ENCODE data around the gene RHOV. TPM values are rescaled to one million over a fixed set of nuclear protein-coding genes. Genes with fewer than 3 reads are reported as not detected.
"Not testable (repeated sequence)": the region's sequence is repeated elsewhere in the genome, so short reads cannot be mapped to it uniquely, and the experiment has no call there.

Gene RHOV
- total RNA-seq, 1 donor from 2014 or later = not detected

DNA sequence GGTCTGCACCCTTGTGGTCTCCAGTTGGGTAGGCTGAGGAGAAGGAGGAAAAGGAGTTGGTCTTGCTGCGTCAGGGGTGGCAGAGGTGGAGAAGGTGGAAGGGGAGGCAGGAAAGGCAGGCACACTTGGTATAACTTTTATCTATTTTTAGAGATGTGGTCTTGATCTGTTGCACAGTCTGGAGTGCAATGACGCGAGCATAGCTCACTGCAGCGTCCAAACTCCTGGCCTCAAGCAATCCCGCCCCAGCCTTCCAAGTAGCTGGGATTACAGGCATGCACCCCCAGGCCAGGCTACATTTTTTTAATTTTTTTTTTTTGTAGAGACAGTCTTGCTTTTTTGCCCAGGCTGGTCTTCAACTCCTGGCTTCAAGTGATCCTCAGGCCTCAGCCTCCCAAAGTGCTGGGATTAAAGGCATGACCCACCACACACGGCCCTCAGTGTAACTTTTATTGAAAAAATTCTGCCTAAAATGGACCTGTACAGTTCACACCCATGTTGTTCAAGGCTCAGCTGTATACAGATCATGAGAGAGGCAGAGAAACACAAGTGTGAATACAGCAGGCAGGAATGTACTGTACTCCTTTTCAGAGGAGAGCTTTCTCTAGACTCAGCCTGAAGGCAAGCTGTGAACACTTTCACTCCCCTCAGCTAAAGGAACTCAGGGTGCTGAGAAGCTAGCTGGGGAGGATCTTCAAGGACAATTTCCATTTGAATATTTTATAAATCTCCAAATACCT, 2.1 kb upstream of the RHOV start:
- DNase-seq (ENCODE audit: low read depth in 2 of 2) = no peak

DNA sequence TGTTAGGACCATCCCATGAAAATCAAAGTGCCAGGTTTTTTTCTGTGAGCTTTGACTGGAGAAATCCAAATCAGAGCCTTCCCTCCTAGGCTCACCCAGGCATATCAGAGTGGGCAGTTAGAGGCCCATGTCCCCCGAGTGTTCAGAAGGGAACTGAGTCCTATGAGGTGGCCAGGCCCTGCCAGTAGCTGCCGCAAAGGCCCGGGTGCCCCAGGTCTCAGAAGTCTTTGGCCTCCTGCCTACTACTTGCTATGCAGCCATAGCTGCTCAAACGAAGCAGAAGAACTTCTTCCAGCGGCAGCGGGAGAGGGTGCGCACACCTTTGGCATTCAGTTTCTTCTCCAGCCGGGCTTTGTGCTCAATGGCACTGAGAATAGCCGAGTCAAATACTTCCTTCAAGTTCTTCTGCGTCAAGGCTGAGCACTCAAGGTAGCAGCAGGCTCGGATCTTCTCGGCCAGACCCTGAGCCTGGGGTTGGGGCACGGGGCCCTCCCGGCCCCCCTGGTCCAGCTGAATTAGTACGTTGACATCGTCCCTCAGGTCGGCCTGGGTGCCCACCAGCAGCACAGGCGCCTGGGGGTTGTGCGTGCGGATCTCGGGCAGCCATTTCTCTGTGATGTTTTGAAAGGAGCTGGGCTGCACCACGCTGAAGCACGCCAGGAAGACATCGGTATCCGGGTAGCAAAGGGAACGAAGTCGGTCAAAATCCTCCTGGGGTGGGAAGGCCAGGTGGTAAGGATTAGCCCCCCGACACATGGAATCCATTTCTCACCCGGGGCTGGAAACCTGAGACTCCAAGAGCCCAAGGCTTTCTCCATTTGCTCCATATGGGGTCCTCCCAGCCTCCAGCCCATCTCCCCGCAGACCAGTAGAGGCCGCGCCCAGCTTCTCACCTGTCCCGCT, 992 bp downstream of the RHOV start:
- no peak for DNase-seq (ENCODE audit: low read depth in 2 of 2)

DNA sequence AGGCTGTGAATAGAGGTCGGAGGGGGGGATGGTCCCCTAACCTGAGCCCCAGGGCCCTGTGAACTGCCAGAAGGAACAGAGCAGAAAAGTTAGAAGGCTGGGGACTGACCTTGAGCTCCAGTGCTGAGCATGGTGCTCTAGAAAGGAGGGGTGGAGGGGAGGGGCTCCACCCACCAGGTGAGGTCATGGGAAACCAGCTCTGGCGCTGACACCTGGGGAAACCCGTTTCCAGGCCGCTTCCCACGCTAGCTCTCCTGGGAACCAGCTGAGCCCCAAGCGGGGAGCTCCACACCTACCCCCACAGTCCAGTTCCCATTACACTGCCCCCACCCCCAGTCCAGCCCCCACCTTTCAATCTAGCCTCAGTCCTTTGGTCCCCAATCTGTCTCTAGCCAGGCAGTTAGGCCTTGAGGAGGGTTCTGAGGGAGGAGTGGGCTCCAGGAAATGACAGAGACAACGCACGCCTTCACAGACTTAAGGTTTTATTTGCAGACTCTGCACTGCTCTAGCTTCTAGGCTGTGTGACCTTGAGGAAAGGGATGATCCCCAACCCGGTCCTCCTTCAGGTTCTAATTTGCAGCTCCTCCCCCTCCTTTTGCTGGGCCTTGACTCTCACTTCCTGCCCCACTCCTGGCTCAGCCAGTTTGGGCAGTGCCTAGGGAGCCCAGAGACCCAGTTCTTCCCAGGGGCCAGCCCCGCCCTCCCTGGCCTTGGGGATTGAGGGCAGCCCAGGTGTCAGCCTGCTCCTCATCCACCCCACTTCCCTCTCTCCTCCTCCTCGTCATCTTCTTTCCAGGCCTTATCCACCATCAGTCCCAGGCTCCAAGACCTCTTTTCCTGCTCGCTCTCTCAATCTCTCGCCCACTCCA, 2.1 kb downstream of the RHOV start:
- DNase-seq (ENCODE audit: low read depth in 2 of 2) = no peak

DNA sequence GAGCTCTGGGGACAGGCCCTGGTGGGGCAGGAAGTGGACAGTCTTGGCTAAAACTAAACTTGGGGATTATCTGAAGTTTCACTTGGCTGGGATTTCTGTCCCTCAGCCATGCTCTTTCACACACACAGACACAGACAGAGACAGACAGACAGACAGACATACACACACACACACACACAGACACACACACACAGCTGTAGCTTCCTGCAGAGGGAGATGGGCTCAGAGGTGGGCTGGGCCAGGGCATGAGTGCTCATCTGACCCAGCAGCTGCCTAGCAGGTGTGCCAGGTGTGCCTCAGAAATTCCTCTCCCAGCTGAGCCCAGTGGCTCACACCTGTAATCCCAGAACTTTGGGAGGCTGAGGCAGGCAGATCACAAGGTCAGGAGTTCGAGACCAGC, 3.3 kb downstream of the RHOV start:
- no peak for DNase-seq (ENCODE audit: low read depth in 2 of 2)

DNA sequence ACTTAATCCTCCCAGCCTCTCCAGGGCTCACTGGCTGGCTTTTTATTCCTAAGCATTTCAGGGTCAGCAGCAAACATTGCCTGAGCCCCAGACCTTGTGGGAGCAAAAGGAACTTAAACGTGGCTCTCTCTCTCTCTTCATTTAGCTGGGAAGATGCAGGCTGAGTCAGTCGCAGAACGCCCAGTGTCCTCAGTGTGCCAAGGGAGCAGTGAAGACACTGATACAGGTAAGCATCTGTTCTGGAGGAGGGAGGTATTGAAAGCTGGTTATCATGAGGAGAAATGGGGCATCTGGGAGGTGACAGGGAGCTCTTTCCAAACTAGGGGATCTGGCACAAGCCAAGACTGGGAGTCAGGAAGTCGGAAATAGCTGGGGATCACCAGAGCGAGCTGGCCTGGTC, 4.3 kb downstream of the RHOV start:
- DNase-seq (ENCODE audit: low read depth in 2 of 2) = no peak

DNA sequence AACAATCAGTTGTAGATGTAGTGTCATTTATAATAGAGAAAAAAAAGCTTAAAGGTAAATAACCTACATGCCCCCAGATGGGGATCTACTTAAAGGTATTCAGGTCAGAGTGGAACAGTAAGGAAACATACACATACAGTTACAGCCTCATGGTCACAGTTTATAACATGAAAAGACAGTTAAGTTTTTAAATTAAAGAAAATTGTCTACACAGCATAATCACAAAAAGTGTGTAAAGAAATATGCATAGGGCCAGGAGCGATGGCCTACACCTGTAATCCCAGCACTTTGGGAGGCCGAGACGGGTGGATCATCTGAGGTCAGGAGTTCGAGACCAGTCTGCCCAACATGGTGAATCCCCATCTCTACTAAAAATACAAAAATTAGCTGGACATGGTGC, 6.8 kb downstream of the RHOV start:
- no peak for DNase-seq (ENCODE audit: low read depth in 2 of 2)

DNA sequence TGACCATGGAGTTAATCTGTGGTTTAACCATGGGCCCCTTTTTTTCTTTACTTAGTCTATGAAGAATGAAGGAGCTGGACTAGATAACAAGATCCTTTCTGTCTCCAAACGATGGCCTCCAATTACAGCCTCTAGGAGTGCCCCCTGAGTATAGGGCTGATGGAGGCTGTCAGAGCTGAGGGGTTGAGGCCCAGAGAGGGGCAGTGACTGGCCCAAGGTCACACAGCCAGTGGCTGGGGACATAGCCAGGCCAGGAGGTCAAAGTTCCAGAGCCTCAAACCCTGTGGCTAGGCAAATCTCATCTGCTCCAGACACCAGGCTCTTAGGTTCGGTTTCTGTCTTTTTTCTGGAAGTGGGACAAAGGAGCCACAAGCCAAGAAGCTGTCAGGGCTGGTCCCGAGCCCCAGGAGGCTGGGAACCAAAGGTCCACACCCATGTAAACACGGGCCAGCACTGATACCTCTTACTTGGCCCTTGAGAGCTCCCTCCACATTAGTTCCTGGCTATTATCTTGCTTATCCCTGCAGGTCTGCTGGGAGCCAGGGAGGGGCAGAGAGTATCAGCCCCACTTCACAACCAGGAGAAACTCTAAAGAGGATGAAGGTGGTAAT, 10.3 kb downstream of the RHOV start:
- no peak for DNase-seq (ENCODE audit: low read depth in 2 of 2)

DNA sequence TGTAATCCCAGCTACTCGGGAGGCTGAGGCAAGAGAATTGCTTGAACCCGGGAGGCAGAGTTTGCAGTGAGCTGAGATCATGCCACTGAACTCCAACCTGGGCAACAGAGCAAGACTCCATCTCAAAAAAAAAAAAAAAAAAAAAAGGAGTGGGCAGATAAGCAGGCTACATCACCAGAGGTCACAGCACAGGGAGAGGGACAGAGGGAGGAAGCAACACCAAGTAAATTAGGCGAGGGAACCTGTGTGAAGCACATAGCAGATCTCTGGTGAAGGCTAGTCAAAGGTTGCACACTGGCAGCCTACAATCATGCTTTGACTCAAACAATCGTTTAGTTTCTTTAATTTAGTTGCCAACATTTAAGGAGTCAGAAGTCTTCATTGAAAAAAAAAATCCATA, 12.9 kb downstream of the RHOV start:
- DNase-seq (ENCODE audit: low read depth in 2 of 2) = not testable (repeated sequence)

DNA sequence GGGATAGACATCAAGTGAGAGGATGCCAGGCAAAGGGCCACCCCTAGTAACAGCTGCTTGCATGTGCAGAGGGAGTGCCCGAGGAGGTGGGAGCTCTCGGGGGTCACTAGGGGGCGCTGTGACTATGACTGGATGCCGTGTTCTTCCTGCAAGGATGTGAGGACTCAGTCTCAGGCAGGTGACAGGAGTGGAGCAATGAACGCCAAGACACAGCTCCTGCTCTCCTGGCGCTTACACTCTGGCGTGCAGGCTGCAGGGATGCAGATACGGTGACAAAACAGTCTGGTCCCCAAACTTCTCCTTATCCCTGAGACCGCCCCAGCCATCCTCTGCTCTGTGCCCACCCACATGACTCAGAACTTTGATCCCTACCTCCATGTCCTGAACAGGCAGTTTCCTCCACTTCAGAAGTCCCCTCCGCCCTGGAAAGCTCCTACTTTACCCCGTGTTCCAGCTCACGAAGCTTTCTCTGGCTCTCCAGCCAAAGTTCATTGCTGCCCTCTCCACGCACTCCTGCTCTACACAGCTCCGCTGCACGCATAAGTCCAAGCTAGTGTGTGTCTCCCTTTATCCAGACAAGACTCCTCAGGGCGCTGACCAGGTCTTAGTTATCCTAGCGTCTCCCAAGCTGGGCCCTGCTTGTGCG, 14.7 kb downstream of the RHOV start:
- DNase-seq (ENCODE audit: low read depth in 2 of 2) = peak; percentile 82 to 83

DNA sequence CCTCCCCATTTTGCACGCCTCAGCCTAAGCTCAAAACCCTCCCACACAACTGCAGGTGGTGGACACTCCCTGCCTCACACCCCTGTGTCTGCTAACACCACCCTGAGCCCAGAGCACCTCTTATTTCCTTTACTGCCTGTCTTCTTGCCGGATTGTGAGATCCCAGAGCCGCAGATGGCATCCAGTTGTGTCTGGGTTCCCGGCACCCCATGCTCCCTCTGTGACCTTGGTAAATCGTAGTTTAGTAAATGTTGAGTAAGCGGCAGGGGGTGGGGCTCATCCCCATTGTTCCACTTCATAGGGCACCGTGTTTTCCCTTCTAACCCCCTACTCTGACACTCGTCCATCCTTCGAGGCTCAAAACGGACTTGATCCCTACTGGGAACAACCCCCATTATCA, 15.3 kb downstream of the RHOV start:
- no peak for DNase-seq (ENCODE audit: low read depth in 2 of 2)

DNA sequence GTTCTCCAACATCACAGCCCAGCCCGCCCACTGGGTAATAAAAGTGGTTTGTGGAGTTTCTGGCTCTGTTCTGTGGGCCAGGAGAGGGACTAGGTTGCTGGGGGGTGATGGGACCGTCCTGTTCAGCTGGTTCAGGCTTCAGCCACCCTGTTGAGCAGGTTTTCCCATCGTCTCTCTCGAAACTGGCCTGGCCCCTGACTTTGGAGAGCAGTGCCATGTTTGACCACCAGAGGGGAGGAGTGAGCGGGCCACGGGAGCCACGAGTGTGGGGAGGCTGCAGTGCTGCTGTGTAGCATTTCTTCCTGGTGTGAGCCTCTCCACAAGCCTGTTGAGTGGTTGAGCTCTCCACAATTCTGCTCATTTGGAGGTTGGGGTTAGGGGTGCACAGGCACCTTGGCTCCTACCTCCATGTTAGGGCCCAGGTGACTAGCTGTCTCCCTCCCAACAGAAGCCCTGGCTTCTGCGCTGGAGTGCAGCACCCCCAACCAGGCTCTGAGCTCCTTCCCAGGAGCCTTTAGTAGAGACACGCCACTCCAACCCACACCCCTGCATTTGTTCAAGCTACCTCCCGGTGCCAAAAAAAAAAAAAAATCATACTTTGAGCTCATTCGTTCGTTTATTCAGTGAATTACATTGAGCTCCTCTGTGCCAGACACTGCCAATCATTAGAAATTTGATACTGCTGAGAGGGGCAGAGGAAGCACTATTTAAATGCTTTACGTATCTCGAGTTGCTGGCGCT, 16.3 kb downstream of the RHOV start:
- peak; percentile 61 to 76 for DNase-seq (ENCODE audit: low read depth in 2 of 2)

DNA sequence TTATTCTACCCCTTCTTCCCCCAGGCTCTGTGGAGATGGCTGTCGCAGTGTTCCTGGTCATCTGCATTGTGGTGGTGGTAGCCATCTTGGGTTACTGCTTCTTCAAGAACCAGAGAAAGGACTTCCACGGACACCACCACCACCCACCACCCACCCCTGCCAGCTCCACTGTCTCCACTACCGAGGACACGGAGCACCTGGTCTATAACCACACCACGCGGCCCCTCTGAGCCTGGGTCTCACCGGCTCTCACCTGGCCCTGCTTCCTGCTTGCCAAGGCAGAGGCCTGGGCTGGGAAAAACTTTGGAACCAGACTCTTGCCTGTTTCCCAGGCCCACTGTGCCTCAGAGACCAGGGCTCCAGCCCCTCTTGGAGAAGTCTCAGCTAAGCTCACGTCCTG, 17.3 kb downstream of the RHOV start:
- no peak for DNase-seq (ENCODE audit: low read depth in 2 of 2)

DNA sequence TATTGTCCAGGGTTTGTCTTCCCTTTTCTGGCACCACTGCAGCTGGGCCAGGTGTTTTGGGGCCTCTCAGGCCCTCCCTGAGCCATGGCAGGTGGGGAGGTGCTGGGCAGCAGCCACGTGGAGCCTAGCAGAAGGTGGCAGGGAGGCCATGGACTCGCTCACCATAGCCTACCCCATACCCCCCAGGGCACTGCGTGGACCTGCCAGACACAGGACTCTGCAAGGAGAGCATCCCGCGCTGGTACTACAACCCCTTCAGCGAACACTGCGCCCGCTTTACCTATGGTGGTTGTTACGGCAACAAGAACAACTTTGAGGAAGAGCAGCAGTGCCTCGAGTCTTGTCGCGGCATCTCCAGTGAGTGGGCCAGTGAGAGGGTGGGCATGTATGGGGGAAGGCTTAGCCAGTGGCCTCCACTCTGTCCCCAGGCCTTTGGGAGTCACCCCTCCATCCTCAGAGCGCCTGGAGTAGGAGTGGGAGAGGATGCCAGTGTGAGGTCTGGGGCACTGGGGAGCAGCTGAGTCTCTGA, 18.3 kb downstream of the RHOV start:
- DNase-seq (ENCODE audit: low read depth in 2 of 2) = no peak

DNA sequence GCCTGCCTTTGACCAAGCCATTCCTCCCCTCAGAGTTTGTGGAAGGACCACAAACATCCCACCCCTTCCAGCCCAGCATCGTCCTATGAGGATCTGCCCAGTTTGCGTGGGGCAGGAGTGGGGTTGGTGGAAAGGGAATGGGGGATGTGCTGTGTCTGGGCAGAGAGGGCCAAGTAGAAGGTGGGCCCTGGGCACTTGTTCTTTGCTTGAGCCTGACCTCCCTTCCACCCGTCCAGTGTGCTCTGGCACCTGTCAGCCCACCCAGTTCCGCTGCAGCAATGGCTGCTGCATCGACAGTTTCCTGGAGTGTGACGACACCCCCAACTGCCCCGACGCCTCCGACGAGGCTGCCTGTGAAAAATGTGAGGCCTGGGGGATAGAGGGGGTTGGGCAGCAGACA, 19.9 kb downstream of the RHOV start:
- no peak for DNase-seq (ENCODE audit: low read depth in 2 of 2)

DNA sequence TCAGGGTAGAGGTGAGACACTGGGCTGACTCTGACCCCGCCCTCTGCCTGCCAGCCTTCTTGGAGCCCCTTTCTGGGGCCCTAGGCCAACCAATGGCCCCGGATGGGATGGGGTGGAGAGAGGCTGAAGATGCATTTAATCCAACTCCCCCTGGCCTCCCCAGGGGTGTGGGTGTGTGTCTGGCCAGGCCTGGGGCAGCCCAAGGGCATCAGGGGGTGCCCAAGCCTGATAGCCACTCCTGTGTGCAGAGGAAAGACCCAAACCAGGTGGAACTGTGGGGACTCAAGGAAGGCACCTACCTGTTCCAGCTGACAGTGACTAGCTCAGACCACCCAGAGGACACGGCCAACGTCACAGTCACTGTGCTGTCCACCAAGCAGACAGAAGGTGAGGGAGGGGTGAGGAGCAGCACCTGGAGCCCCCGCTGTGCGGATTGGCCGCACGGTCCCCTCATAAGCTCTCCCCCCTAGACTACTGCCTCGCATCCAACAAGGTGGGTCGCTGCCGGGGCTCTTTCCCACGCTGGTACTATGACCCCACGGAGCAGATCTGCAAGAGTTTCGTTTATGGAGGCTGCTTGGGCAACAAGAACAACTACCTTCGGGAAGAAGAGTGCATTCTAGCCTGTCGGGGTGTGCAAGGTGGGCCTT, 20.7 kb downstream of the RHOV start:
- no peak for DNase-seq (ENCODE audit: low read depth in 2 of 2)

DNA sequence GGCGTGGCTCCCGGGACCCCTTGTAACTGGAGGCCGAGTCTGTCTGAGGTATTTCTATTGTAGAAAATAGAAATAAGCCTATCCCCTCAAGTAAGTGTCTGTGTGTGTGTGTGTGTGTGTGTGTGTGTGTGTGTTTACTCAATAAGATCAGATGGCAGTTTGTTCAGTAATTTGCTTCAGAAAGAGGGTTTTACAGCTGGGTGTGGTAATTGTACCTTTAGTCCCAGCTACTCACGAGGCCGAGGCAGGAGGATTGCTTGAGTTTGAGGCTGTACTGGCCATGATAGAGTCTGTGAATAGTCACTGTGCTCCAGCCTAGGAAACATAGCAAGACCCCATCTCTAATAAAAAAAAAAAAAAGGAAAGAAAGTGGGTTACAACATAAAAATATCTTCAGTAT, 21.5 kb downstream of the RHOV start:
- no peak for DNase-seq (ENCODE audit: low read depth in 2 of 2)

DNA sequence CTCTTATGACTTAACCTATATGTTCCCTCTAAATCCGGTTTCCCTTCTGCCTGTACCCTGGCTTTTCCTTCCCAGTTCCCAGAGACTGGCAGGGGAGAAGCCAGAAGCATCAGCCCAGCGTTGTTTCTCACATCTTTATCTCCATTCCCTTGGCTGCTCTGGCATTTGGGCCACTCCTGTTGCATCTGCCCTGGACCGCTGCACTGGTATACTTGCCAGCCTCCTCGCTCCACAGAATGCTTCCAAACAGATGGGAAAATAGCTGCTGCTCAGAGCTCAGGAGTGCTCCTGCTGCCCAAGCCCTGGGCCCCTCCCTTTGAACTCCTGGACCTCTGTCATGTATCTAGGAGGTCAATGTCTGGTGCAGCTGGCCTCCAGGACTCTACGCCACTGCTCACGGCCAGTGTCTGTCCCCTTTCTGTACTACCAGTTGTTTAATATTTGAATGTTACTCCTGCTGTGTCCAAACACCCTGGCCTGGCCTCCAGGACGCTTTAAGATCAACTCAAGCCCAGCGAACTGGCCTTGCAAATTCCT, 23.4 kb downstream of the RHOV start:
- DNase-seq (ENCODE audit: low read depth in 2 of 2) = no peak

DNA sequence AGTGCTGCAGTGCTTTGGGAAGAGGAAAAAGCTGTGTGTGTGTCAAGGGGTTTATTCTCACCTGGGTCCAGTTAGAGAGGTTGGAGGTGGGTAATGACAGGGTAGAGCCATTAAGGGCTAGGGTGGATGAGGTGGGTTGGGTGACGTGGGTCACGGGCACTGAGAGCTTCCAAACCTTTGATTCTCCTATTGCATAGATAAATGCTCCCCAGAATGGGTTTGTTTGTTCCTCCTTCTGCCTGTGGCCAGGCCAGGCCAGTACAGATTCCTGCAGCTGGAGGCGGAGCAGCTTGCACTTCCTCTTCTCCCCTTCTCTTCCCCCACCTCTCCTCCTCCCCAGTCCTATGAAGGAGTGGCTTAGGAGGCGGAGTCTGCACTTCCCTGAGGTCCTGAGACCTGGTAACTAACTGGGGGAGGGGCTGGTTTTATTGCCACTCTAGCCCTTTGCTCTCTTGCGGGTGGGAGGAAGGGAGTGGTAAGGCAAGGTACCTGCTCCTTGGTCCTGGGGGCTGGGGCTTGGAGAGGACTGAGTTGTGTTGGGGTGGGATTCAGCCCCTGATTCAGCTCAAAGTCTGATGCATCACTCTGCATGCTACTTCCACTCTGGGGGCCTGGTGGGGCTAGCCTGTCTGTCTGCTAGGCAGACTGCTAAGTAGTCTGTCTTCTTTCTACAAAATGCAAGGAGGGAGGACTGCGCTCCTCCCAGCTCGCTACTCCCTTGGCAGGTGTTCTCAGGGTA, 26.6 kb downstream of the RHOV start:
- DNase-seq (ENCODE audit: low read depth in 2 of 2) = no peak

DNA sequence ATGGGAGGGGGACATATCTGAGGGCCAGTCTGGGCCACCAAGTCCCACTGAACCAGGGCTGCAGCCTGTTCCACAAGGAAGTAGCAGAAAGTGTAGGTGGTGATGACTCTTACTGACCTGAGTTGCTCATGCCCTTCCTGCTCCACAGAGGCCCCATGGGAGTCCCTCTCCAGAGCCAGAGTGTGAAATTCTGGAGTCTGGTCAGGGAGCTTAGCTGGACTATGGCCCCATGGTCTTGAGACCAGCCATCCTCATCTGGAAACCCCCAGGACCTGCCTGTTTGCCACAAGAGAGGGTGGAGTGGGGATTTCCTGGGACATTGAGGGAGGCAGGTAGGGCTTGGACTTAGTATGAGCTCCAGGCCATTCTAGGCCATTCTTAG, 27.2 kb downstream of the RHOV start:
- no peak for DNase-seq (ENCODE audit: low read depth in 2 of 2)

Data from lung microvascular endothelial cell (primary cell).